BJ (cell line): ENCODE measurements around the gene CCDC97. TPM values are rescaled to one million over a fixed set of nuclear protein-coding genes. Genes with fewer than 3 reads are reported as not detected.
A peak's percentile ranks its signal among the peaks of the same experiment; 100 is the strongest.

Source experiments
- CTCF ChIA-PET: fragments of 350-600 bp; formaldehyde crosslinking; extraction: SDS; loops from one replicate; lab custom pipeline; 2021; ENCODE audit warnings: antibody characterized with exemption, inconsistent platforms; lab: Yijun Ruan, JAX
- POLR2A ChIA-PET: fragments of 300-600 bp; sonication (Branson Sonifier 250); formaldehyde crosslinking; extraction: SDS; loops from one replicate; lab custom pipeline; 2021; ENCODE audit warnings: antibody characterized with exemption; lab: Charles Lee
- DNase-seq: peaks from one replicate; pipeline ENCODE4 v3.0.0-alpha.2; 2011; ENCODE audit warnings: low read depth
- H3K27me3 ChIP-seq: 2 replicates; pipeline ENCODE4 v1.6.0; 2011; ENCODE audit warnings: low read length; ENCODE audit not compliant: control insufficient read depth, insufficient read depth
- H3K36me3 ChIP-seq: 2 replicates; pipeline ENCODE4 v1.5.1; 2011; ENCODE audit warnings: low read length; ENCODE audit not compliant: control insufficient read depth, insufficient read depth
- H3K4me3 ChIP-seq: 2 replicates; pipeline ENCODE4 v1.5.1; 2011; ENCODE audit warnings: low read depth, mild to moderate bottlenecking, control low read depth, low read length
- polyA plus RNA-seq: library from polyadenylated mRNA; depleted of rRNA; stranded (reverse); fragments of >200 nt; gene quantifications from 2 replicates; pipeline ENCODE4 v1.2.3, GENCODE V29; 2011
- TF ChIP-seq, protein P1 (sequence below): IDR thresholded peaks from 2 replicates; pipeline ENCODE4 v1.5.1; 2011; ENCODE audit warnings: low read depth, mild to moderate bottlenecking, control low read depth, inconsistent platforms, low read length, moderate library complexity; ENCODE audit not compliant: insufficient read depth

The CCDC97 gene
- polyA plus RNA-seq, 1 experiment: 10.3 TPM

DNA sequence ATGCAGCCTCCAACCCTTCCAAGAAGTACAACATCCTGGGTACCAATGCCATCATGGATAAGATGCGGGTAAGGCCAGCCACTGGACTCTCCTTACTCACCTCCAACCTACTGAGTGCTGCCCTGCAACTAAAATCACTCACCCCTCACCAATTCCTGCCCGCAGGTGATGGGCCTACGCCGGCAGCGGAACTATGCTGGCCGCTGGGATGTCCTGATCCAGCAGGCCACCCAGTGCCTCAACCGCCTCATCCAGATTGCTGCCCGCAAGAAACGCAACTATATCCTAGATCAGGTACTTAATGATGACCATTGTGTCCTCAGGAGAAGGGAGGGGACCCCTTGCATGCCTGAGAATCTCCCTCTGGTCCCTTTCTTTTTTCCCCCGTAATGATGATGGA, 15.6 kb upstream of the CCDC97 start:
- no peak overlapping the region for H3K4me3 ChIP-seq
- no peak for DNase-seq
- TF ChIP-seq, protein P1, sequence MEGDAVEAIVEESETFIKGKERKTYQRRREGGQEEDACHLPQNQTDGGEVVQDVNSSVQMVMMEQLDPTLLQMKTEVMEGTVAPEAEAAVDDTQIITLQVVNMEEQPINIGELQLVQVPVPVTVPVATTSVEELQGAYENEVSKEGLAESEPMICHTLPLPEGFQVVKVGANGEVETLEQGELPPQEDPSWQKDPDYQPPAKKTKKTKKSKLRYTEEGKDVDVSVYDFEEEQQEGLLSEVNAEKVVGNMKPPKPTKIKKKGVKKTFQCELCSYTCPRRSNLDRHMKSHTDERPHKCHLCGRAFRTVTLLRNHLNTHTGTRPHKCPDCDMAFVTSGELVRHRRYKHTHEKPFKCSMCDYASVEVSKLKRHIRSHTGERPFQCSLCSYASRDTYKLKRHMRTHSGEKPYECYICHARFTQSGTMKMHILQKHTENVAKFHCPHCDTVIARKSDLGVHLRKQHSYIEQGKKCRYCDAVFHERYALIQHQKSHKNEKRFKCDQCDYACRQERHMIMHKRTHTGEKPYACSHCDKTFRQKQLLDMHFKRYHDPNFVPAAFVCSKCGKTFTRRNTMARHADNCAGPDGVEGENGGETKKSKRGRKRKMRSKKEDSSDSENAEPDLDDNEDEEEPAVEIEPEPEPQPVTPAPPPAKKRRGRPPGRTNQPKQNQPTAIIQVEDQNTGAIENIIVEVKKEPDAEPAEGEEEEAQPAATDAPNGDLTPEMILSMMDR: no peak
- ChIA-PET POLR2A (no interaction called here), CTCF (interaction anchor here (0.6 to 8.6 kb wide), 3 partner anchors 13 to 75 kb away, joined by 3 to 83 read pairs (median 4); no protein-coding TSS in a partner anchor)
- peaks cover 49% of the 10 kb centered on the region for H3K36me3 ChIP-seq
- H3K27me3 ChIP-seq: no peaks in the 10 kb centered on the region

- CTCF ChIA-PET: interaction anchor here (8.6 kb wide), 1 partner anchor 12 kb away, joined by 83 read pairs; no protein-coding TSS in a partner anchor
- POLR2A ChIA-PET: no interaction called here
- TF ChIP-seq, protein P1: no peak
- H3K4me3 ChIP-seq: no peak overlapping the region
- H3K36me3 ChIP-seq: peaks cover 48% of the 10 kb centered on the region
- no peak for DNase-seq
- no peaks in the 10 kb centered on the region for H3K27me3 ChIP-seq
These were observed 14.5 kb upstream of the CCDC97 start for GRCh38 chr19:41295499-41295898.

- H3K4me3 ChIP-seq: no peak overlapping the region
- H3K27me3 ChIP-seq: no peaks in the 10 kb centered on the region
- TF ChIP-seq, protein P1: no peak
- peaks cover 48% of the 10 kb centered on the region for H3K36me3 ChIP-seq
- no peak for DNase-seq
- CTCF ChIA-PET: interaction anchor here (8.6 kb wide), 1 partner anchor 11 kb away, joined by 83 read pairs; no protein-coding TSS in a partner anchor
- POLR2A ChIA-PET: no interaction called here
These were observed 13.5 kb upstream of the CCDC97 start for GRCh38 chr19:41296433-41296871.

- TF ChIP-seq, protein P1: no peak
- H3K27me3 ChIP-seq: no peaks in the 10 kb centered on the region
- ChIA-PET CTCF (interaction anchor here (0.7 to 8.6 kb wide), 6 partner anchors 8 to 635 kb away, joined by 3 to 83 read pairs (median 3); no protein-coding TSS in a partner anchor), POLR2A (no interaction called here)
- peaks cover 44% of the 10 kb centered on the region for H3K36me3 ChIP-seq
- no peak overlapping the region for H3K4me3 ChIP-seq
- no peak for DNase-seq
These were observed 12.2 kb upstream of the CCDC97 start for GRCh38 chr19:41297628-41298347.

- ChIA-PET POLR2A (interaction anchor here (0.6 kb wide), 1 partner anchor 79 kb away, joined by 6 read pairs; the partner anchor contains the start of gene AXL), CTCF (interaction anchor here (0.6 to 8.6 kb wide), 10 partner anchors 9 to 635 kb away, joined by 3 to 83 read pairs (median 4); no protein-coding TSS in a partner anchor)
These were observed 11.5 kb upstream of the CCDC97 start for GRCh38 chr19:41298348-41298964.

More at GRCh38 chr19:41298348-41298964, 11.5 kb upstream of the CCDC97 start:
- DNase-seq: peak; percentile 69
- Histone ChIP-seq H3K36me3 (peaks cover 45% of the 10 kb centered on the region), H3K27me3 (no peaks in the 10 kb centered on the region), H3K4me3 (no peak overlapping the region)
- TF ChIP-seq, protein P1: no peak
